H1 (cell line): ENCODE data around the gene CAPN2. TPM values are rescaled to one million over a fixed set of nuclear protein-coding genes. Genes with fewer than 3 reads are reported as not detected.

Experiments
- CTCF ChIA-PET: fragments of 300-600 bp; sonication (Branson Sonifier 250); formaldehyde crosslinking; loops from one replicate; lab custom pipeline; 2021; ENCODE audit not compliant: partially characterized antibody; lab: Charles Lee
- POLR2A ChIA-PET: fragments of 300-600 bp; sonication (Branson Sonifier 250); formaldehyde crosslinking; loops from one replicate; lab custom pipeline; 2021; ENCODE audit warnings: inconsistent platforms; ENCODE audit not compliant: partially characterized antibody; lab: Charles Lee
- DNase-seq, 2 experiments: peaks; one replicate each; pipeline versions ENCODE4 v3.0.0 to v3.0.0-alpha.2; 2010 to 2022; ENCODE audit warnings: low spot score in 2 of 2, low read depth in 1 of 2, mixed read lengths in 1 of 2
- FAIRE-seq: peaks from 2 replicates; lab custom pipeline; 2011; peaks lifted over from hg19 to GRCh38; lab: Jason Lieb, UNC
- H2AFZ ChIP-seq: 2 replicates; pipeline ENCODE4 v1.8.1; 2012; ENCODE audit warnings: low read length, inconsistent platforms
- H2AK5ac ChIP-seq: 2 replicates; pipeline ENCODE4 v1.6.1; 2013; ENCODE audit warnings: low read depth, low read length
- H2BK120ac ChIP-seq: replicated peaks from 2 replicates; pipeline ENCODE3; 2013; ENCODE audit warnings: low read depth, low read length, inconsistent platforms
- H2BK12ac ChIP-seq: 2 replicates; pipeline ENCODE4 v1.6.1; 2013; ENCODE audit warnings: low read depth, low read length
- H2BK15ac ChIP-seq: 2 replicates; pipeline ENCODE4 v1.6.1; 2013; ENCODE audit warnings: low read length
- H2BK20ac ChIP-seq: 2 replicates; pipeline ENCODE4 v1.6.1; 2013; ENCODE audit warnings: low read length
- H2BK5ac ChIP-seq: 2 replicates; pipeline ENCODE4 v1.6.1; 2013; ENCODE audit warnings: low read depth, low read length
- H3K14ac ChIP-seq: 2 replicates; pipeline ENCODE4 v1.6.1; 2013; ENCODE audit warnings: inconsistent platforms; ENCODE audit not compliant: insufficient read length
- H3K18ac ChIP-seq: 2 replicates; pipeline ENCODE4 v1.6.1; 2013; ENCODE audit warnings: low read length; ENCODE audit errors: extremely low read depth
- H3K23ac ChIP-seq: 2 replicates; pipeline ENCODE4 v1.6.1; 2013; ENCODE audit warnings: inconsistent platforms; ENCODE audit not compliant: insufficient read length
- H3K23me2 ChIP-seq: 2 replicates; pipeline ENCODE4 v1.6.1; 2013; ENCODE audit warnings: low read depth, low read length
- H3K27ac ChIP-seq: 2 replicates; pipeline ENCODE4 v1.6.1; 2011; ENCODE audit warnings: low read depth, low read length, inconsistent platforms
- H3K27me3 ChIP-seq, 4 experiments: replicated peaks in 1 of 4; 1 replicate in 1 of 4; 2 replicates in 3 of 4; pipeline versions ENCODE4 v1.6.1 to v1.8.1; 2011 to 2013; ENCODE audit warnings: low read length in 3 of 4, mild to moderate bottlenecking in 3 of 4, inconsistent platforms in 2 of 4, mixed read lengths in 2 of 4, moderate library complexity in 1 of 4; ENCODE audit not compliant: control insufficient read depth in 3 of 4, insufficient read depth in 3 of 4; ENCODE audit errors: extremely low read depth in 1 of 4
- H3K36me3 ChIP-seq, 4 experiments: 2 replicates each; pipeline versions ENCODE4 v1.6.1 to v1.8.1; 2011 to 2013; ENCODE audit warnings: mild to moderate bottlenecking in 4 of 4, low read length in 3 of 4, moderate library complexity in 2 of 4, control low read depth in 1 of 4, inconsistent platforms in 1 of 4; ENCODE audit not compliant: insufficient read depth in 4 of 4, control insufficient read depth in 2 of 4
- H3K4ac ChIP-seq: replicated peaks from 2 replicates; pipeline ENCODE3; 2013; ENCODE audit warnings: low read length, low read depth, mixed read lengths, inconsistent platforms; ENCODE audit not compliant: insufficient read length
- H3K4me1 ChIP-seq, 4 experiments: replicated peaks in 1 of 4; 1 replicate in 1 of 4; 2 replicates in 3 of 4; pipeline versions ENCODE4 v1.6.1 to v1.8.1; 2011 to 2013; ENCODE audit warnings: low read length in 3 of 4, inconsistent platforms in 2 of 4, mixed read lengths in 1 of 4; ENCODE audit not compliant: insufficient read depth in 4 of 4, control insufficient read depth in 3 of 4
- H3K4me2 ChIP-seq, 2 experiments: 2 replicates each; pipeline versions ENCODE4 v1.6.1 to v1.8.1; 2011 to 2013; ENCODE audit warnings: low read depth in 2 of 2, low read length in 2 of 2, control low read depth in 1 of 2, inconsistent platforms in 1 of 2, mild to moderate bottlenecking in 1 of 2; ENCODE audit not compliant: insufficient read depth in 1 of 2
- H3K4me3 ChIP-seq, 4 experiments: fragments of 200-600, 300-600 bp in 1 of 4; sonication (generic), shearing (Covaris generic), sonication (Bioruptor Twin) in 1 of 4; 2 replicates each; pipeline versions ENCODE4 v1.5.1 to v1.8.1; 2011 to 2016; ENCODE audit warnings: low read length in 4 of 4, low read depth in 3 of 4, control low read depth in 2 of 4, inconsistent platforms in 2 of 4, mild to moderate bottlenecking in 2 of 4, mixed read lengths in 1 of 4, moderate library complexity in 1 of 4; ENCODE audit not compliant: insufficient read depth in 2 of 4; ENCODE audit errors: extremely low read depth in 1 of 4
- H3K56ac ChIP-seq: replicated peaks from 2 replicates; pipeline ENCODE3; 2013; ENCODE audit warnings: low read depth, mild to moderate bottlenecking, mixed read lengths, low read length, inconsistent platforms; ENCODE audit not compliant: insufficient read length
- H3K79me1 ChIP-seq: 2 replicates; pipeline ENCODE4 v1.6.1; 2013; ENCODE audit warnings: low read depth, low read length, control low read depth
- H3K79me2 ChIP-seq, 2 experiments: 2 replicates each; pipeline versions ENCODE4 v1.6.1 to v1.8.1; 2012 to 2013; ENCODE audit warnings: low read length in 2 of 2, mild to moderate bottlenecking in 2 of 2, inconsistent platforms in 1 of 2; ENCODE audit not compliant: insufficient read depth in 2 of 2, control insufficient read depth in 1 of 2
- H3K9ac ChIP-seq, 4 experiments: replicated peaks in 1 of 4; 1 replicate in 1 of 4; 2 replicates in 3 of 4; pipeline versions ENCODE4 v1.6.1 to v1.8.1; 2011 to 2013; ENCODE audit warnings: low read depth in 3 of 4, low read length in 3 of 4, control low read depth in 2 of 4, mild to moderate bottlenecking in 2 of 4, moderate library complexity in 2 of 4, inconsistent platforms in 1 of 4; ENCODE audit errors: extremely low read depth in 1 of 4
- H3K9me3 ChIP-seq, 2 experiments: 2 replicates each; pipeline versions ENCODE4 v1.6.1 to v1.8.1; 2012 to 2013; ENCODE audit warnings: mild to moderate bottlenecking in 2 of 2, moderate library complexity in 2 of 2, control low read depth in 1 of 2, inconsistent platforms in 1 of 2, low read depth in 1 of 2, low read length in 1 of 2, mixed read lengths in 1 of 2; ENCODE audit not compliant: insufficient read depth in 2 of 2
- H4K20me1 ChIP-seq, 2 experiments: replicated peaks in 1 of 2; 2 replicates each; pipeline versions ENCODE3 to v1.8.1; 2011 to 2013; ENCODE audit warnings: inconsistent platforms in 2 of 2, low read length in 2 of 2, mild to moderate bottlenecking in 1 of 2; ENCODE audit not compliant: insufficient read depth in 2 of 2, control insufficient read depth in 1 of 2
- H4K5ac ChIP-seq: 2 replicates; pipeline ENCODE4 v1.6.1; 2013; ENCODE audit warnings: low read length, low read depth, mixed read lengths, inconsistent platforms; ENCODE audit not compliant: insufficient read length
- H4K8ac ChIP-seq: 2 replicates; pipeline ENCODE4 v1.8.0; 2013; ENCODE audit warnings: mild to moderate bottlenecking, moderate library complexity, low read length, inconsistent platforms; ENCODE audit not compliant: insufficient read depth; ENCODE audit errors: extremely low read depth
- H4K91ac ChIP-seq: replicated peaks from 2 replicates; pipeline ENCODE3; 2013; ENCODE audit warnings: low read length, mixed read lengths, inconsistent platforms; ENCODE audit not compliant: insufficient read length
- BRCA1 ChIP-seq: IDR thresholded peaks from 2 replicates; pipeline ENCODE4 v1.6.1; 2012; ENCODE audit warnings: low read depth, low read length, improper control_type of control experiment
- KDM4A ChIP-seq: IDR thresholded peaks from one replicate; pipeline ENCODE4 v1.7.1; 2012; ENCODE audit warnings: low read depth, mild to moderate bottlenecking, moderate library complexity, low read length, inconsistent platforms; ENCODE audit not compliant: severe bottlenecking
- KDM5A ChIP-seq: fragments of 200-600 bp; IDR thresholded peaks from 2 replicates; pipeline ENCODE4 v1.7.1; 2012; ENCODE audit warnings: mild to moderate bottlenecking, low read length, inconsistent platforms, mixed read lengths
- MAFK ChIP-seq: IDR thresholded peaks from 2 replicates; pipeline ENCODE4 v1.6.1; 2012; ENCODE audit warnings: low read depth, mild to moderate bottlenecking, improper control_type of control experiment, low read length
- RFX5 ChIP-seq: IDR thresholded peaks from 2 replicates; pipeline ENCODE4 v1.6.1; 2011; ENCODE audit warnings: low read depth, low read length, improper control_type of control experiment, borderline replicate concordance
- SIN3A ChIP-seq, 2 experiments: IDR thresholded peaks in 1 of 2; conservative IDR thresholded peaks in 1 of 2; 2 replicates each; pipeline ENCODE4 v1.6.1; 2011 to 2012; ENCODE audit warnings: low read length in 2 of 2, improper control_type of control experiment in 1 of 2, low read depth in 1 of 2, mild to moderate bottlenecking in 1 of 2
- SP4 ChIP-seq: IDR thresholded peaks from 2 replicates; pipeline ENCODE4 v1.6.1; 2012; ENCODE audit warnings: low read length, inconsistent platforms
- WGBS, 2 experiments: shearing (Covaris generic) in 1 of 2; methylation state at CpG; one replicate each; pipeline versions ENCODE4 v1.1.6 to v1.1.7; 2013 to 2015; ENCODE audit warnings: low lambda C conversion rate in 2 of 2, mixed read lengths in 2 of 2, inconsistent platforms in 1 of 2, low coverage in 1 of 2, missing lambda C conversion rate in 1 of 2; ENCODE audit not compliant: insufficient replicate concordance in 2 of 2, insufficient coverage in 1 of 2, insufficient read length in 1 of 2; ENCODE audit errors: extremely low coverage in 1 of 2, missing lambda C conversion rate in 1 of 2; 5-methylcytosine and 5-hydroxymethylcytosine counted together
- polyA plus RNA-seq, 7 experiments: library from polyadenylated mRNA; depleted of rRNA in 3 of 7; stranded (reverse) in 5 of 7; unstranded in 2 of 7; fragments of >200 nt in 5 of 7; fragments of 200-250 nt in 2 of 7; gene quantifications; 1 replicate in 5 of 7; 2 replicates in 1 of 7; 4 replicates in 1 of 7; pipeline versions ENCODE4 v1.2.1 to v1.2.3, GENCODE V29; 2011 to 2013; ENCODE audit warnings: missing spikeins in 2 of 7, mixed read lengths in 2 of 7
- total RNA-seq: library from RNA; stranded (reverse); fragmentation: NEBNext Ultra II Directional; extraction: Animal tissue kit (Norgen Biotek cat#: 25700); gene quantifications from 2 replicates; pipeline ENCODE4 v1.2.1, GENCODE V29; 2021
- TF ChIP-seq, protein P1 (sequence below): IDR thresholded peaks from 2 replicates; pipeline ENCODE4 v1.6.1; 2011; ENCODE audit warnings: low read length, improper control_type of control experiment
- TF ChIP-seq, protein P2 (sequence below): IDR thresholded peaks from 2 replicates; pipeline ENCODE4 v1.6.1; 2012; ENCODE audit warnings: low read length, inconsistent platforms

Gene CAPN2
- total and polyA plus RNA-seq, 2 of the 8 experiments (the other 6 are each of a cell fraction or from before 2014, with no cell fraction given) = 9.2 to 10.3 TPM

DNA sequence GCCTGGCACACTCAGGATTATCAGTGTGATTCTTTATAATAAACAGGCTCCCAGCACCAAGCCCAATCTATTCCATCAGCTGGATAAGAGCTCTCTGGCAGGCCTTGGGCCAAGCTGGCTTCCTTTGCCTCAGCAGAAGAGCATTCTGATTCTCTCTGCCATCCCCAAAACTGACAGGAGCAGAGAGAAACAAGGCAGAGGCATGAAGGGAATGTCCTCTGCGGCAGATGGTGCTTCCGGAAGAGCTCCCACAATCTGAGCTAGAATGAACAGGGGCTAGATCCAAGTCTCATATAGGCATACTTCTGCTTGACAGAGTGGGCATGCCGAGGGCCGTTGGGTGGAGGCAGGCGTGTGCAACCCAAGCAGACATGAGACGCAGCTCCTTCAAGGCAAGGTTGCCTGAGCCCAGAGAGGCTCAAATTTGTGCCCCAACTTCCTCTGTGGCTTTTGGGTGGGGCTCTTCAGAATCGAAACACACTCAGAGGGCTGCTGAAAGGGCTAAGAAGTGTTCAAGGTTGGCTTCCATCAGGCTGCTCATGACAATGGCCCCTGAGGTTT, 4.0 kb downstream of the CAPN2 start:
- no peak for DNase-seq
- no peak overlapping the region for H2AFZ ChIP-seq
- no peak overlapping the region for H3K4me3 ChIP-seq
- H3K9ac ChIP-seq = no peak overlapping the region
- H2BK15ac ChIP-seq = no peak overlapping the region; the same call in 1 of the 2 replicates
- H4K8ac ChIP-seq = no peak overlapping the region
- POLR2A ChIA-PET = interaction anchor here (1.1 to 1.8 kb wide), 2 partner anchors 12 to 492 kb away, joined by 3 read pairs; no protein-coding TSS in a partner anchor
- H3K56ac ChIP-seq = no peak overlapping the region
- H3K27ac ChIP-seq = no peak overlapping the region
- H2AK5ac ChIP-seq = no peak overlapping the region
- no peak overlapping the region for H4K5ac ChIP-seq
- FAIRE-seq = no peak
- CTCF ChIA-PET = interaction anchor here (1.2 to 6.9 kb wide), 5 partner anchors 10 to 34 kb away, joined by 4 to 74 read pairs (median 9); no protein-coding TSS in a partner anchor
- H4K91ac ChIP-seq = no peak overlapping the region
- H3K4me1 ChIP-seq = peaks cover 4 to 26% (median 16%) of the 10 kb centered on the region in 4 experiments; a peak in 6 of 7 replicates
- H3K23me2 ChIP-seq = peaks cover 8% of the 10 kb centered on the region; the same call in 1 of the 2 replicates
- H2BK12ac ChIP-seq = no peak overlapping the region
- H3K18ac ChIP-seq = no peak overlapping the region
- 86% methylated on average over 7 of the region's 7 CpGs; no CpG with 5 or more reads in 1 of the 2 experiments for WGBS, 2 experiments
- H3K14ac ChIP-seq = no peak overlapping the region
- H3K36me3 ChIP-seq = peaks cover 0 to 4% (median 0%) of the 10 kb centered on the region in 4 experiments; a peak in 1 of 8 replicates
- no peak overlapping the region for H3K23ac ChIP-seq
- H3K9me3 ChIP-seq = no peaks in the 10 kb centered on the region
- no peak overlapping the region for H3K4ac ChIP-seq
- H2BK20ac ChIP-seq = no peak overlapping the region
- no peak overlapping the region for H2BK5ac ChIP-seq
- H3K79me1 ChIP-seq = no peaks in the 10 kb centered on the region
- no peaks in the 10 kb centered on the region for H3K79me2 ChIP-seq
- H4K20me1 ChIP-seq = peaks cover 0 to 5% of the 10 kb centered on the region in 2 experiments
- H2BK120ac ChIP-seq = no peak overlapping the region
- no peak overlapping the region; a peak in 1 of 4 replicates for H3K4me2 ChIP-seq
- H3K27me3 ChIP-seq = peaks cover 0 to 80% (median 69%) of the 10 kb centered on the region in 4 experiments; a peak in 6 of 7 replicates
- TF ChIP-seq, protein P1, sequence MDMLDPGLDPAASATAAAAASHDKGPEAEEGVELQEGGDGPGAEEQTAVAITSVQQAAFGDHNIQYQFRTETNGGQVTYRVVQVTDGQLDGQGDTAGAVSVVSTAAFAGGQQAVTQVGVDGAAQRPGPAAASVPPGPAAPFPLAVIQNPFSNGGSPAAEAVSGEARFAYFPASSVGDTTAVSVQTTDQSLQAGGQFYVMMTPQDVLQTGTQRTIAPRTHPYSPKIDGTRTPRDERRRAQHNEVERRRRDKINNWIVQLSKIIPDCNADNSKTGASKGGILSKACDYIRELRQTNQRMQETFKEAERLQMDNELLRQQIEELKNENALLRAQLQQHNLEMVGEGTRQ = no peak
- TF ChIP-seq BRCA1 (no peak), SIN3A (conservative IDR thresholded peaks at IDR 0.05 in 1 of 2, IDR thresholded peaks at IDR 0.05 in 1 of 2; ENCODE audit: low read depth in 1 of 2, low read length in 2 of 2) (no peak), RFX5 (no peak), SP4 (no peak), MAFK (no peak), KDM4A (no peak), KDM5A (no peak)
- TF ChIP-seq, protein P2, sequence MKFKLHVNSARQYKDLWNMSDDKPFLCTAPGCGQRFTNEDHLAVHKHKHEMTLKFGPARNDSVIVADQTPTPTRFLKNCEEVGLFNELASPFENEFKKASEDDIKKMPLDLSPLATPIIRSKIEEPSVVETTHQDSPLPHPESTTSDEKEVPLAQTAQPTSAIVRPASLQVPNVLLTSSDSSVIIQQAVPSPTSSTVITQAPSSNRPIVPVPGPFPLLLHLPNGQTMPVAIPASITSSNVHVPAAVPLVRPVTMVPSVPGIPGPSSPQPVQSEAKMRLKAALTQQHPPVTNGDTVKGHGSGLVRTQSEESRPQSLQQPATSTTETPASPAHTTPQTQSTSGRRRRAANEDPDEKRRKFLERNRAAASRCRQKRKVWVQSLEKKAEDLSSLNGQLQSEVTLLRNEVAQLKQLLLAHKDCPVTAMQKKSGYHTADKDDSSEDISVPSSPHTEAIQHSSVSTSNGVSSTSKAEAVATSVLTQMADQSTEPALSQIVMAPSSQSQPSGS = no peak
